Measurements from ENCODE around the gene SNUPN.

- TF ChIP-seq CTCF (IDR thresholded peaks at IDR 0.05) (no peak), POLR2A (IDR thresholded peaks at IDR 0.05) (no peak)
Measured at GRCh38 chr15:75591655-75592364, 33.7 kb downstream of the SNUPN start.
